ENCODE data around the gene TMEM25. TPM values are rescaled to one million over a fixed set of nuclear protein-coding genes. Genes with fewer than 3 reads are reported as not detected.
"Not testable (repeated sequence)": the region's sequence is repeated elsewhere in the genome, so short reads cannot be mapped to it uniquely, and the experiment has no call there.

Gene TMEM25
- polyA plus RNA-seq, 4 donors = 49.7 to 128 (median 82.8) TPM

GRCh38 chr11:118572061-118572980 is 41.3 kb downstream of the TMEM25 start, which contains the start of gene ARCN1:
ARCN1 (plus strand) TSS chr11:118572409; CDS start chr11:118572548, 139 bp downstream.
- Histone ChIP-seq H3K4me3 (ENCODE audit: low read depth in 1 of 3, low read length in 3 of 3) (peak within 1 kb of the TSS; percentile 82 to 100 (median 99)), H3K27ac (ENCODE audit: low read depth in 1 of 3, low read length in 2 of 3) (peak within 1 kb of the TSS; percentile 96 to 99 (median 98)), H3K27me3 (ENCODE audit: control insufficient read depth in 3 of 3, insufficient read depth in 3 of 3, low read length in 3 of 3) (no peaks in the 10 kb centered on the region), H3K36me3 (ENCODE audit: control insufficient read depth in 3 of 3, insufficient read depth in 2 of 3, low read depth in 1 of 3, low read length in 3 of 3) (peaks cover 0 to 9% (median 2%) of the 10 kb centered on the region in 3 donors), H3K4me1 (ENCODE audit: control insufficient read depth in 3 of 3, insufficient read depth in 2 of 3, low read depth in 1 of 3, low read length in 2 of 3) (peaks cover 2 to 5% (median 5%) of the 10 kb centered on the region in 3 donors), H3K9me3 (ENCODE audit: control insufficient read depth in 2 of 2, insufficient read depth in 1 of 2, low read depth in 1 of 2, low read length in 1 of 2) (no peaks in the 10 kb centered on the region)
- DNase-seq (peak; percentile 73 to 94), FAIRE-seq (no peak)
- WGBS, 3 donors = 0% methylated on average over 52 to 55 of the region's 55 CpGs

DNA sequence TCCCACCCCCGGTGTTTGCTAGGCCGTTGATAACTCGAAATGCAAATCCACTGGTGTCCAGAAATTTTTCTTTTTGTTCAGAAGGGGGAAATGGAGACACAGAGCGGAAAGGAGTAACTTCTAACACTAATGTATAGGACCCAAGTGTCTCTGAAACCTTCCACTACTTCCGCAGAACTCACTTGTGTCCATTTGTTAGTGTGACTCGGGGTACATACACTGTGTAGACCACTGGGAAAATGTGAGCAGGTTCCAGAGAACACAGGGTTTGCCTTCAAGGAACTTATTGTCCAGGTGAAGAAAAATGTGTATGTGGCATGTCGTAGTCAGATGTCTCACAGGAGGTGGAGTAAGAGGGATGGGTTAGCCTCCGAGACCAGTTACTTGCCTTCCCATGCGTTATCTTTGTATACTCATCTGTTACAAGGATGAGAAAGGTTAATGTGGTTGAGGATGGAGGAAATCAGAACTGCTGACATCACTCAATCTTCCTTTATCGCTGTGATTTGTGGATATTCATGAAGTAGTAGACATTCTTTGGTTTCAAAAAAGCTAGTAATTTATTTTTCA is 42.1 kb downstream of the TMEM25 start:
- H3K4me3 ChIP-seq (ENCODE audit: low read depth in 1 of 3, low read length in 3 of 3) = peak overlapping the region; percentile 82 to 100 (median 99)
- DNase-seq = peak; percentile 61 to 65
- 1 to 2% (median 2%) methylated on average over 10 of the region's 10 CpGs for WGBS, 3 donors
- H3K27ac ChIP-seq (ENCODE audit: low read depth in 1 of 3, low read length in 2 of 3) = peak overlapping the region; percentile 96 to 99 (median 98)
- H3K9me3 ChIP-seq (ENCODE audit: control insufficient read depth in 2 of 2, insufficient read depth in 1 of 2, low read depth in 1 of 2, low read length in 1 of 2) = no peaks in the 10 kb centered on the region
- peaks cover 0 to 13% (median 2%) of the 10 kb centered on the region in 3 donors for H3K36me3 ChIP-seq (ENCODE audit: control insufficient read depth in 3 of 3, insufficient read depth in 2 of 3, low read depth in 1 of 3, low read length in 3 of 3)
- FAIRE-seq = no peak
- H3K4me1 ChIP-seq (ENCODE audit: control insufficient read depth in 3 of 3, insufficient read depth in 2 of 3, low read depth in 1 of 3, low read length in 2 of 3) = peaks cover 2 to 5% (median 5%) of the 10 kb centered on the region in 3 donors
- H3K27me3 ChIP-seq (ENCODE audit: control insufficient read depth in 3 of 3, insufficient read depth in 3 of 3, low read length in 3 of 3) = no peaks in the 10 kb centered on the region

DNA sequence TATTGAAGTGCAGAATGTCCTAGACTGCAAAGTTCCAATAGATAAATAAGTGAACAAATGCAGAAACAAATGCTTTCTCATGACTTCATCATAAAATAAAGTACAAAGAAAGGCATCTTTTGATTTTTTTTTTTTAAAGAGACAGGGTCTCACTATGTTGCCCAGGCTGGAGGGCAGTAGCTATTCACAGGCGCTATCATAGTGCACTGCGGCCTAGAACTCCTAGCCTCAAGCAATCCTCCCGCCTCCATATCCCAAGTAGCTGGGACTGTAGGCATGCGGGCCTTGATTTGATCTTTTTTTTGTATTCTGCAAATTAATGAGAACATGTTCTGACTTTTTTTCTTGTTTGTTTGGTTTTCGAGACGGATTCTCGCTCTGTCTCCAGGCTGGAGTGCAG is 43.6 kb downstream of the TMEM25 start:
- no peaks in the 10 kb centered on the region for H3K27me3 ChIP-seq (ENCODE audit: control insufficient read depth in 3 of 3, insufficient read depth in 3 of 3, low read length in 3 of 3)
- no peak for FAIRE-seq
- peaks cover 0 to 13% (median 2%) of the 10 kb centered on the region in 3 donors for H3K36me3 ChIP-seq (ENCODE audit: control insufficient read depth in 3 of 3, insufficient read depth in 2 of 3, low read depth in 1 of 3, low read length in 3 of 3)
- peaks cover 2 to 5% (median 5%) of the 10 kb centered on the region in 3 donors for H3K4me1 ChIP-seq (ENCODE audit: control insufficient read depth in 3 of 3, insufficient read depth in 2 of 3, low read depth in 1 of 3, low read length in 2 of 3)
- H3K27ac ChIP-seq (ENCODE audit: low read depth in 1 of 3, low read length in 2 of 3) = no peak overlapping the region
- 80 to 95% (median 84%) methylated on average over 7 of the region's 7 CpGs for WGBS, 3 donors
- no peak for DNase-seq
- no peaks in the 10 kb centered on the region for H3K9me3 ChIP-seq (ENCODE audit: control insufficient read depth in 2 of 2, insufficient read depth in 1 of 2, low read depth in 1 of 2, low read length in 1 of 2)
- no peak overlapping the region for H3K4me3 ChIP-seq (ENCODE audit: low read depth in 1 of 3, low read length in 3 of 3)

DNA sequence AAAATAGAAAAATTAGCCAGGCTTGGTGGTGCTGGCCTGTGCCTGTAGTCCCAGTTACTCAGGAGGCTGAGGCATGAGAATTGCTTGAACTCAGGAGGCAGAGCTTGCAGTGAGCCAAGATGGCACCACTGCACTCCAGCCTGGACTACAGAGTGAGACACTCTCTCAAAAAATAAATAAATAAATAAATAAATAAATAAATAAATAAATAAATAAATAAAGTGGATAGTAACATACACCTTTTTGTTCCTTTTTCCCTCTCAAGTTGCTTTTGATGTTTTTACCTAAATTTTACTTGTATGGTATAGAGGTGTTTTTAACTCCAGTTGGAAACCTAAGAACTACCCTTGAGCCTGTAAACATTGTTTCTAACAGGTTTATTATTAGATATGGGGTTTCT is 47.0 kb downstream of the TMEM25 start:
- not testable (repeated sequence) for DNase-seq; H3K4me3 ChIP-seq (ENCODE audit: low read depth in 1 of 3, low read length in 3 of 3); H3K4me1 ChIP-seq (ENCODE audit: control insufficient read depth in 3 of 3, insufficient read depth in 2 of 3, low read depth in 1 of 3, low read length in 2 of 3); H3K27me3 ChIP-seq (ENCODE audit: control insufficient read depth in 3 of 3, insufficient read depth in 3 of 3, low read length in 3 of 3); FAIRE-seq; H3K9me3 ChIP-seq (ENCODE audit: control insufficient read depth in 2 of 2, insufficient read depth in 1 of 2, low read depth in 1 of 2, low read length in 1 of 2); H3K27ac ChIP-seq (ENCODE audit: low read depth in 1 of 3, low read length in 2 of 3)
- peaks cover 0 to 36% (median 6%) of the 10 kb centered on the region in 3 donors for H3K36me3 ChIP-seq (ENCODE audit: control insufficient read depth in 3 of 3, insufficient read depth in 2 of 3, low read depth in 1 of 3, low read length in 3 of 3)

DNA sequence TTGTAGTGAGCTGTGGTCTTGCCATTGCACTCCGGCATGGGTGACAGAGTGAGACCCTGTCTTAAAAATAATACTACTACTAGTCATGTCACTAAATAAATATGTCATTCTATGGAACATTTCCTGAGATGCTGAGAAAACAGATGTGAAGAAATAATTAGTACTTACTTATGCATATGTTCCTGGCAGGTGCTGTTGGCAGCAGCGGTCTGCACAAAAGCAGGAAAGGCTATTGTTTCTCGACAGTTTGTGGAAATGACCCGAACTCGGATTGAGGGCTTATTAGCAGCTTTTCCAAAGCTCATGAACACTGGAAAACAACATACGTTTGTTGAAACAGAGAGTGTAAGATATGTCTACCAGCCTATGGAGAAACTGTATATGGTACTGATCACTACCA is 50.1 kb downstream of the TMEM25 start:
- 72 to 87% (median 85%) methylated on average over 6 of the region's 6 CpGs for WGBS, 3 donors

More for the DNA sequence above, 50.1 kb downstream of the TMEM25 start:
- no peaks in the 10 kb centered on the region for H3K9me3 ChIP-seq (ENCODE audit: control insufficient read depth in 2 of 2, insufficient read depth in 1 of 2, low read depth in 1 of 2, low read length in 1 of 2)
- FAIRE-seq = no peak
- H3K36me3 ChIP-seq (ENCODE audit: control insufficient read depth in 3 of 3, insufficient read depth in 2 of 3, low read depth in 1 of 3, low read length in 3 of 3) = peaks cover 15 to 53% (median 20%) of the 10 kb centered on the region in 3 donors
- no peak overlapping the region for H3K4me3 ChIP-seq (ENCODE audit: low read depth in 1 of 3, low read length in 3 of 3)
- H3K27me3 ChIP-seq (ENCODE audit: control insufficient read depth in 3 of 3, insufficient read depth in 3 of 3, low read length in 3 of 3) = no peaks in the 10 kb centered on the region
- no peaks in the 10 kb centered on the region for H3K4me1 ChIP-seq (ENCODE audit: control insufficient read depth in 3 of 3, insufficient read depth in 2 of 3, low read depth in 1 of 3, low read length in 2 of 3)
- no peak for DNase-seq
- H3K27ac ChIP-seq (ENCODE audit: low read depth in 1 of 3, low read length in 2 of 3) = no peak overlapping the region

Other genes starting within 250 kb of the TMEM25 start
- 10 to 100 TPM in 1 of 4 donors, 1 to 10 TPM in 3; 5.9 to 13.8 (median 7.1) TPM for gene CD3E, start 226.5 kb upstream of the TMEM25 start, polyA plus RNA-seq
- 10 to 100 TPM in 1 of 4 donors, 1 to 10 TPM in 3; 5.4 to 14.6 (median 7.0) TPM for gene CD3D, start 188.5 kb upstream of the TMEM25 start, polyA plus RNA-seq
- gene CD3G, start 186.8 kb upstream of the TMEM25 start, polyA plus RNA-seq = 1 to 10 TPM in 3 of 4 donors, under 1 TPM in 1; 0.45 to 7.3 (median 1.4) TPM
- 10 to 100 TPM; 11.3 to 42.3 (median 14.2) TPM for gene UBE4A, start 171.6 kb upstream of the TMEM25 start, polyA plus RNA-seq
- gene ATP5MG, start 129.6 kb upstream of the TMEM25 start, polyA plus RNA-seq = 100 to 1,000 TPM; 234 to 332 (median 284) TPM
- 10 to 100 TPM in 2 of 4 donors, 1 to 10 TPM in 2; 7.3 to 33.5 (median 9.5) TPM for gene KMT2A, start 94.7 kb upstream of the TMEM25 start, polyA plus RNA-seq
- gene TTC36, start 3.7 kb upstream of the TMEM25 start, polyA plus RNA-seq = 10 to 100 TPM in 2 of 4 donors, 1 to 10 TPM in 2; 2.3 to 91.3 (median 15.0) TPM
- 10 to 100 TPM in 1 of 4 donors, 1 to 10 TPM in 3; 5.8 to 22.1 (median 8.4) TPM for gene IFT46, start 34.7 kb downstream of the TMEM25 start, polyA plus RNA-seq
- 100 to 1,000 TPM in 3 of 4 donors, 10 to 100 TPM in 1; 79.7 to 143 (median 114) TPM for gene ARCN1, start 41.2 kb downstream of the TMEM25 start, polyA plus RNA-seq
- gene PHLDB1, start 76.4 kb downstream of the TMEM25 start, polyA plus RNA-seq = 10 to 100 TPM; 14.1 to 30.7 (median 21.9) TPM
- gene TREH, start 148.5 kb downstream of the TMEM25 start, polyA plus RNA-seq = 100 to 1,000 TPM in 1 of 4 donors, 10 to 100 TPM in 3; 14.6 to 102 (median 76.3) TPM

Measured in small intestine (tissue), 7 donors.